Measurements from ENCODE around the gene AURKA.
"Not testable (repeated sequence)": the region's sequence is repeated elsewhere in the genome, so short reads cannot be mapped to it uniquely, and the experiment has no call there.

AURKA gene

GRCh38 chr20:56392881-56393482 lies 967 bp upstream of the AURKA start:
- peak overlapping the region; percentile 89 for H3K4me3 ChIP-seq (ENCODE audit: control insufficient read depth, low read depth, low read length)
- TF ChIP-seq CTCF (IDR thresholded peaks at IDR 0.05; ENCODE audit: control insufficient read depth, insufficient read depth, low read depth, low read length, missing control alignments) = no peak
- DNase-seq (ENCODE audit: low read depth) = no peak

DNA sequence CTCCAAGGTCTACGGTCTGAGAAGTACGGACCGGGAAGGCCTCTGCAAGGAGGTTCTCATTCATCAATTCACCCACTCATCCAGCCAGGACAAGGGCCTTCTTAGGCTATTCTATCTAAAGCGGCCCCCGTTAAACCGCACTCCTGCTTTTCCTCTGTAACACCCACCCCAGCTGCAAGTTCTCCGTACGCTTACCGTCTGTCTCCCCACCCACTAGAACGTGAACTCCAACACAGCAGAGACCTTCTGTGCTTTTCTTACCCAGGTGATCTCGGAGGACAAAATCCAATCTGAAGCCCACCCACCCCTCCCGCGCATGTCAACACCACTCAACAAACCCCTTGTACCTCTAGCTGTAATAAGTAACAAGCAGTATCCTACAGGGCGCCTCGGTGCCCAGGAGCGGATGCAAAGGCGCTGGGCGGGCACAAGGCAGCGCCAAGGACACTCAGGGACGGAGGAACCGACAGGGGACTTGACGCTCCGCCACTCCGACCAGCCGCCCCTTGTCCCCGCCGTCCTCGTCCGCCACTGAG lies 351 bp downstream of the AURKA start:
- no peak for DNase-seq (ENCODE audit: low read depth)
- peak overlapping the region; percentile 89 for H3K4me3 ChIP-seq (ENCODE audit: control insufficient read depth, low read depth, low read length)
- TF ChIP-seq CTCF (IDR thresholded peaks at IDR 0.05; ENCODE audit: control insufficient read depth, insufficient read depth, low read depth, low read length, missing control alignments) = no peak

GRCh38 chr20:56391037-56391436 lies 978 bp downstream of the AURKA start:
- no peak for TF ChIP-seq CTCF (IDR thresholded peaks at IDR 0.05; ENCODE audit: control insufficient read depth, insufficient read depth, low read depth, low read length, missing control alignments)
- peak overlapping the region; percentile 89 for H3K4me3 ChIP-seq (ENCODE audit: control insufficient read depth, low read depth, low read length)
- DNase-seq (ENCODE audit: low read depth) = no peak

DNA sequence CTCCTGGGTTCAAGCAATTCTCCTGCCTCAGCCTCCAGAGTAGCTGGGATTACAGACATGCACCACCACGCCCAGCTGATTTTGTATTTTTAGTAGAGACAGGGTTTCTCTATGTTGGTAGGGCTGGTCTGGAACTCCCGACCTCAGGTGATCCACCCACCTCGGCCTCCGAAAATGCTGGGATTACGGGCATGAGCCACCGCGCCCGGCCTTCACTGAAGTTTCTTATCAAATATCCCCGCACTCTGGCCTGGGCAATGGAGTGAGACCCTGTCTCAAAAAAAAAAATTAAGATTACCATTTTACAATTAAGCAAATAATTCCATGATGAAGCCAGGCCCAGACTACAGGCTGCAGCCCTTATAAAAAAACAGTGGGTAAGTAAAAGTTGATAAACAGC lies 1.6 kb downstream of the AURKA start:
- not testable (repeated sequence) for H3K4me3 ChIP-seq (ENCODE audit: control insufficient read depth, low read depth, low read length); DNase-seq (ENCODE audit: low read depth)

- DNase-seq (ENCODE audit: low read depth) = no peak
- TF ChIP-seq CTCF (IDR thresholded peaks at IDR 0.05; ENCODE audit: control insufficient read depth, insufficient read depth, low read depth, low read length, missing control alignments) = no peak
- H3K4me3 ChIP-seq (ENCODE audit: control insufficient read depth, low read depth, low read length) = no peak overlapping the region
Observed at GRCh38 chr20:56389807-56390206, 2.2 kb downstream of the AURKA start.

- DNase-seq (ENCODE audit: low read depth) = no peak
- no peak overlapping the region for H3K4me3 ChIP-seq (ENCODE audit: control insufficient read depth, low read depth, low read length)
- no peak for TF ChIP-seq CTCF (IDR thresholded peaks at IDR 0.05; ENCODE audit: control insufficient read depth, insufficient read depth, low read depth, low read length, missing control alignments)
Observed at GRCh38 chr20:56388882-56389281, 3.1 kb downstream of the AURKA start.

DNA sequence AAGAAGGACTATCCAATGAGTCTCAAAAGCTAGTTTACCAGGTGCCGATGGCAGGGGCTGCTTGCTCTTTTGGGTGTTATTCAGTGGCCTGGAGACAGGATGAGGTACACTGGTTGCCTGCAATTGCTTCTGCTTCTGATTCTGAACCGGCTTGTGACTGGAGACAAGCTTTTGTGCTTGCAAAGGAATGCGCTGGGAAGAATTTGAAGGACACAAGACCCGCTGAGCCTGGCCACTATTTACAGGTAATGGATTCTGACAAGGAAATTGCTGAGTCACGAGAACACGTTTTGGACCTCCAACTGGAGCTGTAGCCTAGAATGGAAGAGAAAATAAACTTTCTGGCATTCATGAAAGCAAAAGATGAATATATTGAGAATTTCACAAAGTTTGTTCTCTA lies 5.8 kb downstream of the AURKA start:
- DNase-seq (ENCODE audit: low read depth) = no peak
- no peak overlapping the region for H3K4me3 ChIP-seq (ENCODE audit: control insufficient read depth, low read depth, low read length)
- TF ChIP-seq CTCF (IDR thresholded peaks at IDR 0.05; ENCODE audit: control insufficient read depth, insufficient read depth, low read depth, low read length, missing control alignments) = no peak

Measured in AG09309 (cell line).